ENCODE data around the gene KLF13. TPM values are rescaled to one million over a fixed set of nuclear protein-coding genes. Genes with fewer than 3 reads are reported as not detected.

KLF13 gene
- total RNA-seq, 1 donor from 2014 or later = 235 TPM

- Histone ChIP-seq H3K4me3 (no peak overlapping the region), H3K27ac (no peak overlapping the region), H3K9me3 (no peaks in the 10 kb centered on the region), H3K36me3 (no peaks in the 10 kb centered on the region), H3K4me1 (no peaks in the 10 kb centered on the region), H3K27me3 (no peaks in the 10 kb centered on the region)
- DNase-seq (ENCODE audit: low spot score in 2 of 2) = peak in 1 of 2 donors; percentile 44
- intact Hi-C loops (cut with DNase I) = no loop called here
- TF ChIP-seq, protein P1, sequence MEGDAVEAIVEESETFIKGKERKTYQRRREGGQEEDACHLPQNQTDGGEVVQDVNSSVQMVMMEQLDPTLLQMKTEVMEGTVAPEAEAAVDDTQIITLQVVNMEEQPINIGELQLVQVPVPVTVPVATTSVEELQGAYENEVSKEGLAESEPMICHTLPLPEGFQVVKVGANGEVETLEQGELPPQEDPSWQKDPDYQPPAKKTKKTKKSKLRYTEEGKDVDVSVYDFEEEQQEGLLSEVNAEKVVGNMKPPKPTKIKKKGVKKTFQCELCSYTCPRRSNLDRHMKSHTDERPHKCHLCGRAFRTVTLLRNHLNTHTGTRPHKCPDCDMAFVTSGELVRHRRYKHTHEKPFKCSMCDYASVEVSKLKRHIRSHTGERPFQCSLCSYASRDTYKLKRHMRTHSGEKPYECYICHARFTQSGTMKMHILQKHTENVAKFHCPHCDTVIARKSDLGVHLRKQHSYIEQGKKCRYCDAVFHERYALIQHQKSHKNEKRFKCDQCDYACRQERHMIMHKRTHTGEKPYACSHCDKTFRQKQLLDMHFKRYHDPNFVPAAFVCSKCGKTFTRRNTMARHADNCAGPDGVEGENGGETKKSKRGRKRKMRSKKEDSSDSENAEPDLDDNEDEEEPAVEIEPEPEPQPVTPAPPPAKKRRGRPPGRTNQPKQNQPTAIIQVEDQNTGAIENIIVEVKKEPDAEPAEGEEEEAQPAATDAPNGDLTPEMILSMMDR (IDR thresholded peaks at IDR 0.05) = no peak
Measured at GRCh38 chr15:31300981-31301672, 25.5 kb upstream of the KLF13 start.

GRCh38 chr15:31301673-31301990, 25.0 kb upstream of the KLF13 start:
- intact Hi-C loops (cut with DNase I) = no loop called here
- H3K27ac ChIP-seq = no peak overlapping the region
- no peaks in the 10 kb centered on the region for H3K4me1 ChIP-seq

DNA sequence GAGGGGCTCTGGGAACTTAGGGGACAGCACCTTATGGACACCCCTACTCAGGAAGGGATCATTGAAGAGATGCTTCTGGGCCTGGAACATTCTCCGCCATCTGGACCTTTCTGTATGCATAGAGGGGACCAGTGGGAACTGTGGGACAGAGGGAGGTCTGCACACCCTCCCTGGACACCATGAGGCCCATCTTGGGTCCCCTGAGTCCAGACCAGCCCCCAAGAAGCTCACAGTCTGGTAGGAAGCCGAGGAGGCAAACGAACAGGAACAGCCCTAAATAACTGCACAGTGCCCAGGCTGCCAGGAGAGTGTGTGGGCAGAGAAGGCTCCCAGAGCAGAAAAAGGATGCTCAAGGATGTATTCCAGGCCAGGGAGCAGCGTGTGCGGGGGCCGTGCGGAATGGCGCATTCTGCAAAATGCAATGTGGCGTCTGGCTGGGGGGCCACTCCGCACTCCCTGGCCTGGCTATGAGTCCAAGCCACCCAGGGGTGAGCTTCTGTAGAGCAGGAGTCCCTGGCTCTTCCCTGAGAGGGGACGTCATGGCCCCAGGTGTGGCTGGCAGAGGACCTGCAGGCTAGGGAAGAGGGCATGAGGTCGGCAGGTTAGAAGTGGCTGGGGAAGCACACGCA, 24.5 kb upstream of the KLF13 start:
- Histone ChIP-seq H3K27ac (no peak overlapping the region), H3K4me3 (no peak overlapping the region), H3K9me3 (no peaks in the 10 kb centered on the region), H3K27me3 (no peaks in the 10 kb centered on the region), H3K4me1 (no peaks in the 10 kb centered on the region), H3K36me3 (no peaks in the 10 kb centered on the region)
- TF ChIP-seq, protein P1 (IDR thresholded peaks at IDR 0.05) = no peak
- intact Hi-C loops (cut with DNase I) = no loop called here
- DNase-seq (ENCODE audit: low spot score in 2 of 2) = peak in 1 of 2 donors; percentile 48

More at GRCh38 chr15:31301673-31301990, 25.0 kb upstream of the KLF13 start:
- DNase-seq (ENCODE audit: low spot score in 2 of 2) = no peak
- TF ChIP-seq, protein P1 (IDR thresholded peaks at IDR 0.05) = no peak
- H3K4me3 ChIP-seq = no peak overlapping the region
- H3K9me3 ChIP-seq = no peaks in the 10 kb centered on the region
- H3K27me3 ChIP-seq = no peaks in the 10 kb centered on the region
- H3K36me3 ChIP-seq = no peaks in the 10 kb centered on the region

GRCh38 chr15:31302778-31303725, 23.6 kb upstream of the KLF13 start:
- no peak overlapping the region for H3K4me3 ChIP-seq
- no peaks in the 10 kb centered on the region for H3K4me1 ChIP-seq
- intact Hi-C loops (cut with DNase I) = no loop called here

More at GRCh38 chr15:31302778-31303725, 23.6 kb upstream of the KLF13 start:
- H3K27ac ChIP-seq = no peak overlapping the region
- no peaks in the 10 kb centered on the region for H3K9me3 ChIP-seq
- peak in 1 of 2 donors; percentile 60 for DNase-seq (ENCODE audit: low spot score in 2 of 2)
- no peaks in the 10 kb centered on the region for H3K27me3 ChIP-seq
- TF ChIP-seq, protein P1 (IDR thresholded peaks at IDR 0.05) = no peak
- no peaks in the 10 kb centered on the region for H3K36me3 ChIP-seq
